Stomach (tissue), 9 donors: Measurements from ENCODE around the gene PPM1E. TPM values are rescaled to one million over a fixed set of nuclear protein-coding genes. Genes with fewer than 3 reads are reported as not detected.

Experiments used
- DNase-seq, 2 donors: peaks; one replicate each; pipeline versions ENCODE4 v3.0.0 to v3.0.0-alpha.2; 2013 to 2019
- H3K27ac ChIP-seq, 5 donors: fragments of 200-600 bp in 4 of 5; sonication (generic) in 4 of 5; one replicate each; pipeline ENCODE4 v1.5.1; 2013 to 2019; ENCODE audit warnings: mild to moderate bottlenecking in 1 of 5, moderate library complexity in 1 of 5
- H3K27me3 ChIP-seq, 3 donors: fragments of 200-600 bp; sonication (generic); one replicate each; pipeline ENCODE4 v1.5.1; 2017 to 2019; ENCODE audit warnings: mixed run types in 1 of 3
- H3K36me3 ChIP-seq, 4 donors: fragments of 200-600 bp; sonication (generic); 1 replicate in 3 of 4; 2 replicates in 1 of 4; pipeline ENCODE4 v1.5.1; 2016 to 2019
- H3K4me1 ChIP-seq, 4 donors: fragments of 200-600 bp; sonication (generic); one replicate each; pipeline ENCODE4 v1.5.1; 2016 to 2019
- H3K4me3 ChIP-seq, 4 donors: fragments of 200-600 bp; sonication (generic) in 3 of 4; one replicate each; pipeline ENCODE4 v1.5.1; 2016 to 2019; ENCODE audit warnings: mild to moderate bottlenecking in 1 of 4
- H3K9me3 ChIP-seq, 4 donors: fragments of 200-600 bp; sonication (generic); one replicate each; pipeline ENCODE4 v1.5.1; 2016 to 2019
- EP300 ChIP-seq: sonication (generic); formaldehyde crosslinking; IDR thresholded peaks from one replicate; pipeline ENCODE4 v1.6.1; 2017; ENCODE audit warnings: antibody characterized with exemption
- POLR2A ChIP-seq, 4 donors: fragments of 450-650 bp; IDR thresholded peaks; one replicate each; pipeline ENCODE4 v1.6.1; 2016; ENCODE audit warnings: antibody characterized with exemption in 4 of 4, control low read depth in 2 of 4, mild to moderate bottlenecking in 1 of 4, moderate library complexity in 1 of 4
- POLR2AphosphoS5 ChIP-seq, 3 donors: sonication (generic); formaldehyde crosslinking; IDR thresholded peaks; one replicate each; pipeline ENCODE4 v1.6.1; 2016; ENCODE audit warnings: antibody characterized with exemption in 3 of 3
- WGBS, 5 donors: extraction: QIAGEN DNeasy Blood & Tissue Kit in 3 of 5; methylation state at CpG; one replicate each; pipeline versions ENCODE4 v1.1.5 to v1.1.7; 2013 to 2018; 5-methylcytosine and 5-hydroxymethylcytosine counted together
- intact Hi-C: fragments of 100-400 bp; cut with DNase I; formaldehyde crosslinking; loops from one replicate; pipeline ENCODE4 v1.15.1; 2023; ENCODE audit warnings: low total_unique reads
- polyA plus RNA-seq, 3 donors: library from polyadenylated mRNA; stranded (reverse); fragments of 200-250 nt; gene quantifications; one replicate each; pipeline ENCODE4 v1.2.3, GENCODE V29; 2013
- total RNA-seq, 5 donors: library from RNA; depleted of rRNA; stranded (reverse); fragments of >200 nt; gene quantifications; one replicate each; pipeline versions ENCODE4 v1.1.0 to v1.2.3, GENCODE V29; 2014 to 2016
- TF ChIP-seq, protein P1 (sequence below), 7 experiments: fragments of 450-650 bp in 4 of 7; fragments of 200-600 bp in 3 of 7; sonication (generic) in 3 of 7; IDR thresholded peaks; one replicate each; pipeline ENCODE4 v1.5.1; 2016 to 2019; ENCODE audit warnings: antibody characterized with exemption in 7 of 7, control low read depth in 2 of 7, mild to moderate bottlenecking in 1 of 7
- donor health status: healthy with polysubstance abuse.
- donor health status: Bipolar disorder and iron deficiency.
- donor health status: healthy.

PPM1E gene
- total and polyA plus RNA-seq, 8 donors: 0.08 to 0.92 (median 0.15) TPM; not detected in 3

DNA sequence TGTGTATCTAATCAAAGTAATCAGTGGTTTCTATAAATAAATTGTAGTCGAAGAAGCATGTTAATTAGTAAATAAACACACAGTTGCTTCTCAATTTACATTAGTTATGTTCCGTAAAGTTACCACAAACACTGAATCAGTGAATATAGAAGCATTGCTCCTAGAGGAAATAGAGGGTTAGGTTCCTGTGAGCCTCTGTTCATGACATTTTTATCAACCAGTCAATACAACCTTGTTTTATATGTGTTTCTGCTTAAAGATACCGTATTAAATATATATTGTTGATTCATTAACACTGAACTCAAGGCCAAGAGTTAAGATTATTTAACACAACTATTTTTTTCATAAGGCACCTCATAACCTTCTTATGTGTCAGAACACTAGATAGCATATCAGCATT, 134.3 kb downstream of the PPM1E start:
- H3K27ac ChIP-seq: no peak overlapping the region
- H3K9me3 ChIP-seq: peaks cover 0 to 15% (median 12%) of the 10 kb centered on the region in 4 donors
- DNase-seq: no peak
- 76 to 85% (median 81%) methylated on average over 3 of the region's 3 CpGs for WGBS, 5 donors
- H3K36me3 ChIP-seq: no peaks in the 10 kb centered on the region
- intact Hi-C loops: no loop called here
- H3K27me3 ChIP-seq: no peaks in the 10 kb centered on the region
- no peak overlapping the region for H3K4me3 ChIP-seq
- H3K4me1 ChIP-seq: no peaks in the 10 kb centered on the region
- no peak for TF ChIP-seq EP300
- no peak for TF ChIP-seq POLR2A (IDR thresholded peaks at IDR 0.05)
- TF ChIP-seq POLR2AphosphoS5 (IDR thresholded peaks at IDR 0.05): no peak
- TF ChIP-seq, protein P1, sequence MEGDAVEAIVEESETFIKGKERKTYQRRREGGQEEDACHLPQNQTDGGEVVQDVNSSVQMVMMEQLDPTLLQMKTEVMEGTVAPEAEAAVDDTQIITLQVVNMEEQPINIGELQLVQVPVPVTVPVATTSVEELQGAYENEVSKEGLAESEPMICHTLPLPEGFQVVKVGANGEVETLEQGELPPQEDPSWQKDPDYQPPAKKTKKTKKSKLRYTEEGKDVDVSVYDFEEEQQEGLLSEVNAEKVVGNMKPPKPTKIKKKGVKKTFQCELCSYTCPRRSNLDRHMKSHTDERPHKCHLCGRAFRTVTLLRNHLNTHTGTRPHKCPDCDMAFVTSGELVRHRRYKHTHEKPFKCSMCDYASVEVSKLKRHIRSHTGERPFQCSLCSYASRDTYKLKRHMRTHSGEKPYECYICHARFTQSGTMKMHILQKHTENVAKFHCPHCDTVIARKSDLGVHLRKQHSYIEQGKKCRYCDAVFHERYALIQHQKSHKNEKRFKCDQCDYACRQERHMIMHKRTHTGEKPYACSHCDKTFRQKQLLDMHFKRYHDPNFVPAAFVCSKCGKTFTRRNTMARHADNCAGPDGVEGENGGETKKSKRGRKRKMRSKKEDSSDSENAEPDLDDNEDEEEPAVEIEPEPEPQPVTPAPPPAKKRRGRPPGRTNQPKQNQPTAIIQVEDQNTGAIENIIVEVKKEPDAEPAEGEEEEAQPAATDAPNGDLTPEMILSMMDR (IDR thresholded peaks at IDR 0.05): no peak

DNA sequence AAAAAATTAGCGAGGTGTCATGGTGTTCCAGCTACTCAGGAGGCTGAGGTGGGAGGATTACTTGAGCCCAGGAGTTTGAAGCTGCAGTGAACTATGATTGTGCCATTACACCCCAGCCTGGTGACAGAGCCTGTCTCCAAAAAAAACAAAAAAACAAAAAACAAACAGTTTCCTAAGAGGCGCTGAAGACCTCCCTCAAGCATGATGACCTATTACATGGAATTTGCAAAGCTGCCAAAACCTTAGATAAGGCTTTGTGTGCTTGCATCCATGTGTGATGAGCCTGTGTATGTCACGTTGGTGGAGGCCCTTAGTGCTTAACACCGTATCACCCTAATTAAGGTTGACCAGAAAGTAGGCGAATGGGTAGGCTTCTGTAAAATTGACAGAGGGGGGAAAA, 143.5 kb downstream of the PPM1E start:
- TF ChIP-seq EP300: no peak
- no peak for TF ChIP-seq POLR2AphosphoS5 (IDR thresholded peaks at IDR 0.05)
- TF ChIP-seq POLR2A (IDR thresholded peaks at IDR 0.05): no peak
- 77 to 89% (median 83%) methylated on average over 5 of the region's 5 CpGs for WGBS, 5 donors

DNA sequence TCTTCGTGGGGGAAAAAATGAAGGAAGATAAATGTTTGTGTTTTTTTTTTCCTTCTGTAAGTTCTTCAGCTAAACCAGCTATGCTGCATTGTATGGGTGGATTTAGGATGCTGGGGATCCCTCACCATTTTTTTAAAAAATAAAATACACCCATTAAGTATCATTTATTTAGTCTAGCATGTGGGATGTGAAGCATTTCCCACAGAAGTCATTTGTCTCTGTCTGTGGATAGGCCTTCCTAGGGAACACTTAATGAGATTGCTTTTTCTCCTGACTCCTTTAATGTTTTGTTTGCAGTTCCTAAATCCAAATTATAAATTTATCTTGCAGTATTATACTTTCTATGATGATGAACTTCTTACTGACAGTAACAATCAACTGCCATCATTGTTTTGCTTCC, 146.7 kb downstream of the PPM1E start:
- H3K27me3 ChIP-seq: no peaks in the 10 kb centered on the region
- no peak overlapping the region for H3K4me3 ChIP-seq
- H3K4me1 ChIP-seq: no peaks in the 10 kb centered on the region
- no peaks in the 10 kb centered on the region for H3K36me3 ChIP-seq
- 70 to 88% (median 76%) methylated on average over 1 of the region's 1 CpG for WGBS, 5 donors
- peaks cover 3 to 13% (median 9%) of the 10 kb centered on the region in 4 donors for H3K9me3 ChIP-seq
- intact Hi-C loops: no loop called here
- TF ChIP-seq EP300 (no peak), POLR2A (IDR thresholded peaks at IDR 0.05) (no peak), POLR2AphosphoS5 (IDR thresholded peaks at IDR 0.05) (no peak)
- TF ChIP-seq, protein P1 (IDR thresholded peaks at IDR 0.05): no peak
- DNase-seq: no peak
- H3K27ac ChIP-seq: no peak overlapping the region

More for the DNA sequence above, 143.5 kb downstream of the PPM1E start:
- Histone ChIP-seq H3K27ac (no peak overlapping the region), H3K36me3 (no peaks in the 10 kb centered on the region), H3K9me3 (peaks cover 0 to 19% (median 13%) of the 10 kb centered on the region in 4 donors), H3K27me3 (no peaks in the 10 kb centered on the region), H3K4me3 (no peak overlapping the region), H3K4me1 (no peaks in the 10 kb centered on the region)
- intact Hi-C loops: no loop called here
- no peak for DNase-seq

DNA sequence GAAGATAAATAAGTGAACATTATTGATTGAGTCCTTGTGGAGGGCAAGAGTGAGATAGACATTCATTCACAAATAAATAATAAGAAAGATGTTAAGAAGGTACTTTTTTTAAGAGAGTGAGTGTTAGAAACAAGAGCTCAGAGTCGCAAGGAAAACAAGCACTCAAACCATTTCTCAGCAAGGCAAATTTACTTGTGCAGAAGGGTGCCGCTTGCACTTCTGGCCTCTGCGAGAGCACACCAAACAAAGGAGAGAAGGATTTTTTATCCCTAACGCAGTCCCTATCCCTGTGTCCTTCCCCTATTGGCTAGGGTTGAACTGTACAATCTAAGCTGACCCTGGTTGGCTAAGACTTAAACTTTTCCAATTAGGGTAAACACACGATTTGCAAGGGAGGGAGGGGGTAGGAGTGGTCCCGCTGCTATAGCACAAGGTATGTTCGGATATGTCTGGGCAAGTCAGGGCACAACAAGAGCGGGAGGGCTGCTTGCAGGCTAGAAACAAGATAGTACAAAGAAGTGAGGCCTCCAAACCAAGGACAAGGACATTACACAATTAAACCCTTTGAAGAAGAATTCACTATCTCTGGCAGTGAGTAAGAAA, 156.2 kb downstream of the PPM1E start:
- 83 to 91% (median 89%) methylated on average over 8 of the region's 8 CpGs for WGBS, 5 donors
- Histone ChIP-seq H3K9me3 (peaks cover 0 to 34% (median 24%) of the 10 kb centered on the region in 4 donors), H3K4me1 (no peaks in the 10 kb centered on the region), H3K36me3 (no peaks in the 10 kb centered on the region), H3K4me3 (no peak overlapping the region), H3K27ac (no peak overlapping the region), H3K27me3 (peaks cover 0 to 5% (median 0%) of the 10 kb centered on the region in 3 donors)
- intact Hi-C loops: no loop called here
- TF ChIP-seq POLR2AphosphoS5 (IDR thresholded peaks at IDR 0.05) (no peak), POLR2A (IDR thresholded peaks at IDR 0.05) (no peak), EP300 (no peak)
- TF ChIP-seq, protein P1 (IDR thresholded peaks at IDR 0.05): no peak
- DNase-seq: no peak

DNA sequence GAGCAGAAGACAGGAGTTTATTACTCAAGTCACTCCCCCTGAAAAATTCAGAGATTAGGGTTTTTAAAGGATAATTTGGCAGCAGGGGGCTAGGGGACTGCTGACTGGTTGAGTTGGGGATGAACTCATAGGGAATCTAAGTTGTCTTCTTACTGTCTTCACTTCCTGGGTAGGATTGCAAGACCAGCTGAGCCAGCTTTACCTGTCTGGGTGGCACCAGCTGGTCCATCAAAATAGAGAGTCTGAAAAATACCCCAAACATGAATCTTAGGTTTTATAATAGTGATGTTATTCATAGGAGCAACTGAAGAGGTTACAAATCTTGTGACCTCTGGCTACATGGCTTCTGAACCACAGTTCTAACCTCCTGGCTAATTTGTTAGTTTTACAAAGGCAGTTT, 157.9 kb downstream of the PPM1E start:
- no peak overlapping the region for H3K27ac ChIP-seq
- H3K4me3 ChIP-seq: no peak overlapping the region
- no peaks in the 10 kb centered on the region for H3K36me3 ChIP-seq
- DNase-seq: no peak
- peaks cover 0 to 5% (median 0%) of the 10 kb centered on the region in 3 donors for H3K27me3 ChIP-seq
- no peak for TF ChIP-seq POLR2A (IDR thresholded peaks at IDR 0.05)
- TF ChIP-seq POLR2AphosphoS5 (IDR thresholded peaks at IDR 0.05): no peak
- TF ChIP-seq, protein P1 (IDR thresholded peaks at IDR 0.05): no peak
- TF ChIP-seq EP300: no peak
- intact Hi-C loops: no loop called here
- no peaks in the 10 kb centered on the region for H3K4me1 ChIP-seq
- peaks cover 0 to 34% (median 24%) of the 10 kb centered on the region in 4 donors for H3K9me3 ChIP-seq
